Keratinocyte (primary cell): ENCODE measurements around the gene TMPRSS13.

ENCODE experiments used
- CTCF ChIP-seq, 3 experiments: IDR thresholded peaks in 1 of 3; conservative IDR thresholded peaks in 1 of 3; optimal IDR thresholded peaks in 1 of 3; 2 replicates in 2 of 3; 3 replicates in 1 of 3; pipeline versions ENCODE3 to v1.5.1; 2011; ENCODE audit warnings: low read length in 3 of 3, mild to moderate bottlenecking in 3 of 3, moderate library complexity in 2 of 3, control low read depth in 1 of 3, inconsistent platforms in 1 of 3; ENCODE audit not compliant: insufficient read depth in 2 of 3; ENCODE audit errors: extremely low read depth in 1 of 3
- EZH2 ChIP-seq: IDR thresholded peaks from one replicate; pipeline ENCODE4 v1.6.1; 2012; ENCODE audit warnings: inconsistent platforms, mild to moderate bottlenecking, low read length, moderate library complexity

DNA sequence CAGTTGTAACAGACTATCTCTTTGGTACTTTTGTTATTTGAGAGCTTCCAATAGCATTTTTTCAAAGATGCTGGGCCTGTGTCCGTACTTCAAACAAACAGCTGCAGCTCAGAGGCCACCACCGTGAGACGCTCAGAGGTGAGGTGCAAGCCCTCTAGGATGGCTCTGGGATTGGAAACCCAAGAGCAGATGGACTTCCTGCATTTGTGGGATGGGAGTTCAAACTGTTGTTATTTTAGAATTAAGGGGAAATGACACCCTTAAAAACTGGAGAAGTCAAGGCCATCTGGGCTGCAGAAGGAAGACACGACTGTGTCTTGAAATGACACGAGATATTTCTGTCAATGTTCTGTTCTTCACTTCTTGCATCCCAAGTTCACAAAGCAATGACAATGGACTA is 47.8 kb upstream of the TMPRSS13 start:
- TF ChIP-seq CTCF (optimal IDR thresholded peaks at IDR 0.05 in 1 of 3, IDR thresholded peaks at IDR 0.05 in 1 of 3, conservative IDR thresholded peaks at IDR 0.05 in 1 of 3; ENCODE audit: extremely low read depth in 1 of 3, insufficient read depth in 2 of 3, low read length in 3 of 3) (no peak), EZH2 (no peak)
